Measurements from ENCODE around the gene CCDC92.

Gene CCDC92

GRCh38 chr12:123976227-123976826 lies 3.7 kb upstream of the CCDC92 start:
- no peak for DNase-seq (ENCODE audit: low spot score in 2 of 2)
- H3K4me1 ChIP-seq, result 0 out of 2 replicates have a peak, but pooled peaks cover 7% of the 10 kb centered on the region
- H3K27me3 ChIP-seq (ENCODE audit: low read depth), result no peaks in the 10 kb centered on the region
- peaks cover 19% of the 10 kb centered on the region for H3K36me3 ChIP-seq (replicated peaks)
- H3K9me3 ChIP-seq, result no peaks in the 10 kb centered on the region
- no peak overlapping the region for H3K4me3 ChIP-seq
- in situ Hi-C loops (cut with MboI; ENCODE audit: low sequenced_read_pairs), result no loop called here

- H3K27me3 ChIP-seq (ENCODE audit: low read depth), result no peaks in the 10 kb centered on the region
- H3K9me3 ChIP-seq, result no peaks in the 10 kb centered on the region
- in situ Hi-C loops (cut with MboI; ENCODE audit: low sequenced_read_pairs), result no loop called here
- peaks cover 19% of the 10 kb centered on the region for H3K36me3 ChIP-seq (replicated peaks)
- DNase-seq (ENCODE audit: low spot score in 2 of 2), result peak; percentile 12 to 54
- peak overlapping the region; percentile 75 for H3K4me3 ChIP-seq
- peaks cover 7% of the 10 kb centered on the region; the same call in 1 of the 2 replicates for H3K4me1 ChIP-seq
These were observed 1.1 kb upstream of the CCDC92 start for GRCh38 chr12:123973552-123974341.

- H3K9me3 ChIP-seq, result no peaks in the 10 kb centered on the region
- peak; percentile 36 to 67 for DNase-seq (ENCODE audit: low spot score in 2 of 2)
- H3K27me3 ChIP-seq (ENCODE audit: low read depth), result no peaks in the 10 kb centered on the region
- H3K4me3 ChIP-seq, result peak overlapping the region; percentile 60
- peaks cover 7% of the 10 kb centered on the region; the same call in 1 of the 2 replicates for H3K4me1 ChIP-seq
- in situ Hi-C loops (cut with MboI; ENCODE audit: low sequenced_read_pairs), result no loop called here
- H3K36me3 ChIP-seq (replicated peaks), result peaks cover 13% of the 10 kb centered on the region
These were observed 718 bp downstream of the CCDC92 start for GRCh38 chr12:123971770-123972456.

- H3K36me3 ChIP-seq (replicated peaks), result peaks cover 9% of the 10 kb centered on the region
- H3K9me3 ChIP-seq, result no peaks in the 10 kb centered on the region
- no peaks in the 10 kb centered on the region for H3K27me3 ChIP-seq (ENCODE audit: low read depth)
- peak overlapping the region; percentile 60 for H3K4me3 ChIP-seq
- in situ Hi-C loops (cut with MboI; ENCODE audit: low sequenced_read_pairs), result no loop called here
- peaks cover 7% of the 10 kb centered on the region; the same call in 1 of the 2 replicates for H3K4me1 ChIP-seq
- DNase-seq (ENCODE audit: low spot score in 2 of 2), result no peak
These were observed 1.2 kb downstream of the CCDC92 start for GRCh38 chr12:123971449-123971769.

- Histone ChIP-seq H3K27me3 (ENCODE audit: low read depth) (no peaks in the 10 kb centered on the region), H3K4me3 (no peak overlapping the region), H3K9me3 (no peaks in the 10 kb centered on the region), H3K4me1 (no peaks in the 10 kb centered on the region; the same call in 1 of the 2 replicates), H3K36me3 (replicated peaks) (no peaks in the 10 kb centered on the region)
- in situ Hi-C loops (cut with MboI; ENCODE audit: low sequenced_read_pairs), result no loop called here
- no peak for DNase-seq (ENCODE audit: low spot score in 2 of 2)
These were observed 5.5 kb downstream of the CCDC92 start for GRCh38 chr12:123967121-123967586.

GRCh38 chr12:123966596-123966995 lies 6.0 kb downstream of the CCDC92 start:
- DNase-seq (ENCODE audit: low spot score in 2 of 2), result no peak
- Histone ChIP-seq H3K9me3 (no peaks in the 10 kb centered on the region), H3K4me3 (no peak overlapping the region), H3K27me3 (ENCODE audit: low read depth) (no peaks in the 10 kb centered on the region), H3K4me1 (no peaks in the 10 kb centered on the region; the same call in 1 of the 2 replicates), H3K36me3 (replicated peaks) (no peaks in the 10 kb centered on the region)
- in situ Hi-C loops (cut with MboI; ENCODE audit: low sequenced_read_pairs), result no loop called here

GRCh38 chr12:123965382-123965781 lies 7.2 kb downstream of the CCDC92 start:
- no peak overlapping the region for H3K4me3 ChIP-seq
- no peaks in the 10 kb centered on the region for H3K36me3 ChIP-seq (replicated peaks)
- H3K4me1 ChIP-seq, result no peaks in the 10 kb centered on the region; the same call in 1 of the 2 replicates
- no peak for DNase-seq (ENCODE audit: low spot score in 2 of 2)
- in situ Hi-C loops (cut with MboI; ENCODE audit: low sequenced_read_pairs), result no loop called here
- H3K27me3 ChIP-seq (ENCODE audit: low read depth), result no peaks in the 10 kb centered on the region
- no peaks in the 10 kb centered on the region for H3K9me3 ChIP-seq

- no peak for DNase-seq (ENCODE audit: low spot score in 2 of 2)
- no peak overlapping the region for H3K4me3 ChIP-seq
- no peaks in the 10 kb centered on the region for H3K36me3 ChIP-seq (replicated peaks)
- H3K9me3 ChIP-seq, result no peaks in the 10 kb centered on the region
- in situ Hi-C loops (cut with MboI; ENCODE audit: low sequenced_read_pairs), result no loop called here
- no peaks in the 10 kb centered on the region for H3K4me1 ChIP-seq
- no peaks in the 10 kb centered on the region for H3K27me3 ChIP-seq (ENCODE audit: low read depth)
These were observed 8.8 kb downstream of the CCDC92 start for GRCh38 chr12:123963821-123964220.

- H3K9me3 ChIP-seq, result no peaks in the 10 kb centered on the region
- in situ Hi-C loops (cut with MboI; ENCODE audit: low sequenced_read_pairs), result no loop called here
- no peaks in the 10 kb centered on the region for H3K36me3 ChIP-seq (replicated peaks)
- H3K27me3 ChIP-seq (ENCODE audit: low read depth), result no peaks in the 10 kb centered on the region
- no peak for DNase-seq (ENCODE audit: low spot score in 2 of 2)
- H3K4me1 ChIP-seq, result no peaks in the 10 kb centered on the region
- H3K4me3 ChIP-seq, result no peak overlapping the region
These were observed 10.1 kb downstream of the CCDC92 start for GRCh38 chr12:123962513-123962912.

- in situ Hi-C loops (cut with MboI; ENCODE audit: low sequenced_read_pairs), result no loop called here
- DNase-seq (ENCODE audit: low spot score in 2 of 2), result no peak
- H3K27me3 ChIP-seq (ENCODE audit: low read depth), result no peaks in the 10 kb centered on the region
These were observed 10.9 kb downstream of the CCDC92 start for GRCh38 chr12:123961585-123962345.

GRCh38 chr12:123960856-123961255 lies 11.8 kb downstream of the CCDC92 start:
- H3K9me3 ChIP-seq, result no peaks in the 10 kb centered on the region
- H3K36me3 ChIP-seq (replicated peaks), result no peaks in the 10 kb centered on the region
- no peaks in the 10 kb centered on the region for H3K27me3 ChIP-seq (ENCODE audit: low read depth)
- no peak overlapping the region for H3K4me3 ChIP-seq
- H3K4me1 ChIP-seq, result no peaks in the 10 kb centered on the region
- in situ Hi-C loops (cut with MboI; ENCODE audit: low sequenced_read_pairs), result no loop called here
- no peak for DNase-seq (ENCODE audit: low spot score in 2 of 2)

More at GRCh38 chr12:123961585-123962345, 10.9 kb downstream of the CCDC92 start:
- Histone ChIP-seq H3K36me3 (replicated peaks) (no peaks in the 10 kb centered on the region), H3K4me1 (no peaks in the 10 kb centered on the region), H3K9me3 (no peaks in the 10 kb centered on the region), H3K4me3 (no peak overlapping the region)

- in situ Hi-C loops (cut with MboI; ENCODE audit: low sequenced_read_pairs), result no loop called here
- Histone ChIP-seq H3K27me3 (ENCODE audit: low read depth) (no peaks in the 10 kb centered on the region), H3K4me1 (no peaks in the 10 kb centered on the region), H3K9me3 (no peaks in the 10 kb centered on the region), H3K36me3 (replicated peaks) (no peaks in the 10 kb centered on the region), H3K4me3 (no peak overlapping the region)
- DNase-seq (ENCODE audit: low spot score in 2 of 2), result no peak
These were observed 12.4 kb downstream of the CCDC92 start for GRCh38 chr12:123960029-123960735.

GRCh38 chr12:123958876-123959275 lies 13.8 kb downstream of the CCDC92 start:
- Histone ChIP-seq H3K9me3 (no peaks in the 10 kb centered on the region), H3K27me3 (ENCODE audit: low read depth) (no peaks in the 10 kb centered on the region), H3K36me3 (replicated peaks) (no peaks in the 10 kb centered on the region), H3K4me1 (no peaks in the 10 kb centered on the region), H3K4me3 (no peak overlapping the region)
- DNase-seq (ENCODE audit: low spot score in 2 of 2), result no peak
- in situ Hi-C loops (cut with MboI; ENCODE audit: low sequenced_read_pairs), result no loop called here

Measured in HAP-1 (cell line).